Osteoblast (primary cell): Measurements from ENCODE around the gene KLHL7. TPM values are rescaled to one million over a fixed set of nuclear protein-coding genes. Genes with fewer than 3 reads are reported as not detected.
"Not testable (repeated sequence)": the region's sequence is repeated elsewhere in the genome, so short reads cannot be mapped to it uniquely, and the experiment has no call there.

ENCODE experiments used
- DNase-seq: peaks from one replicate; pipeline ENCODE4 v3.0.0; 2011; ENCODE audit warnings: low spot score, mixed read lengths; ENCODE audit not compliant: insufficient read length; ENCODE audit errors: missing footprints
- H2AFZ ChIP-seq: 2 replicates; pipeline ENCODE4 v1.6.0; 2011; ENCODE audit warnings: mild to moderate bottlenecking, low read length
- H3K27ac ChIP-seq: 2 replicates; pipeline ENCODE4 v1.5.1; 2011; ENCODE audit warnings: mild to moderate bottlenecking, low read depth, low read length, moderate library complexity
- H3K27me3 ChIP-seq: 2 replicates; pipeline ENCODE4 v1.6.0; 2012; ENCODE audit warnings: mild to moderate bottlenecking, control low read depth, inconsistent platforms, low read length, moderate library complexity; ENCODE audit not compliant: insufficient read depth
- H3K36me3 ChIP-seq: 2 replicates; pipeline ENCODE4 v1.5.1; 2011; ENCODE audit warnings: mild to moderate bottlenecking, low read length, control low read depth, moderate library complexity; ENCODE audit not compliant: insufficient read depth
- H3K4me1 ChIP-seq: 2 replicates; pipeline ENCODE4 v1.5.1; 2011; ENCODE audit warnings: mild to moderate bottlenecking, low read length, control low read depth, moderate library complexity; ENCODE audit not compliant: insufficient read depth
- H3K4me2 ChIP-seq: 2 replicates; pipeline ENCODE4 v1.6.0; 2011; ENCODE audit warnings: mild to moderate bottlenecking, low read length; ENCODE audit not compliant: insufficient read depth
- H3K4me3 ChIP-seq: fragments of 200-600 bp; sonication (generic); 3 replicates; pipeline ENCODE4 v1.5.1; 2012; ENCODE audit warnings: mild to moderate bottlenecking, low read length, inconsistent platforms; ENCODE audit not compliant: insufficient read depth
- H3K79me2 ChIP-seq: 2 replicates; pipeline ENCODE4 v1.6.0; 2012; ENCODE audit warnings: mild to moderate bottlenecking, low read length, control low read depth, inconsistent platforms; ENCODE audit not compliant: insufficient read depth
- H3K9me3 ChIP-seq: 2 replicates; pipeline ENCODE4 v1.5.1; 2011; ENCODE audit warnings: low read depth, low read length, control low read depth
- H4K20me1 ChIP-seq: 2 replicates; pipeline ENCODE4 v1.6.0; 2012; ENCODE audit warnings: mild to moderate bottlenecking, low read length, control low read depth; ENCODE audit not compliant: insufficient read depth
- CTCF ChIP-seq: IDR thresholded peaks from 2 replicates; pipeline ENCODE4 v1.5.1; 2011; ENCODE audit warnings: mild to moderate bottlenecking, low read depth, low read length, moderate library complexity; ENCODE audit errors: extremely low read depth
- total RNA-seq: library from RNA; depleted of rRNA; stranded (reverse); fragments of >200 nt; gene quantifications from 2 replicates; pipeline ENCODE4 v1.2.3, GENCODE V29; 2012

Gene KLHL7
- total RNA-seq, 1 donor = 44.2 TPM

- no peak overlapping the region for H3K4me3 ChIP-seq
- peaks cover 10% of the 10 kb centered on the region for H3K36me3 ChIP-seq
- peaks cover 56% of the 10 kb centered on the region for H3K79me2 ChIP-seq
- H2AFZ ChIP-seq = no peak overlapping the region
- no peak for DNase-seq
- no peak overlapping the region for H3K4me2 ChIP-seq
- H3K27me3 ChIP-seq = no peaks in the 10 kb centered on the region
- no peaks in the 10 kb centered on the region for H3K9me3 ChIP-seq
- no peak for TF ChIP-seq CTCF
- H3K4me1 ChIP-seq = peaks cover 2% of the 10 kb centered on the region
- no peak overlapping the region for H3K27ac ChIP-seq
- H4K20me1 ChIP-seq = peaks cover 14% of the 10 kb centered on the region
These were observed 15.6 kb downstream of the KLHL7 start for GRCh38 chr7:23121165-23121564.

GRCh38 chr7:23123007-23123406, 17.4 kb downstream of the KLHL7 start:
- Histone ChIP-seq H3K4me2 (no peak overlapping the region), H4K20me1 (peaks cover 8% of the 10 kb centered on the region), H2AFZ (no peak overlapping the region), H3K4me3 (no peak overlapping the region), H3K79me2 (peaks cover 40% of the 10 kb centered on the region), H3K4me1 (peaks cover under 1% of the 10 kb centered on the region), H3K36me3 (peaks cover 17% of the 10 kb centered on the region), H3K27ac (no peak overlapping the region), H3K9me3 (no peaks in the 10 kb centered on the region), H3K27me3 (no peaks in the 10 kb centered on the region)
- no peak for DNase-seq
- no peak for TF ChIP-seq CTCF

- peaks cover 3% of the 10 kb centered on the region for H4K20me1 ChIP-seq
- peaks cover 35% of the 10 kb centered on the region for H3K79me2 ChIP-seq
- no peak overlapping the region for H3K4me2 ChIP-seq
- no peak overlapping the region for H3K4me3 ChIP-seq
- H3K27ac ChIP-seq = no peak overlapping the region
- no peak overlapping the region for H2AFZ ChIP-seq
- H3K36me3 ChIP-seq = peaks cover 19% of the 10 kb centered on the region
- no peak for TF ChIP-seq CTCF
- no peaks in the 10 kb centered on the region for H3K27me3 ChIP-seq
- DNase-seq = no peak
- H3K4me1 ChIP-seq = no peaks in the 10 kb centered on the region
- no peaks in the 10 kb centered on the region for H3K9me3 ChIP-seq
These were observed 17.9 kb downstream of the KLHL7 start for GRCh38 chr7:23123465-23123864.

- Histone ChIP-seq H3K79me2 (no peaks in the 10 kb centered on the region), H4K20me1 (no peaks in the 10 kb centered on the region), H3K9me3 (no peaks in the 10 kb centered on the region), H3K27me3 (no peaks in the 10 kb centered on the region), H2AFZ (no peak overlapping the region), H3K4me3 (no peak overlapping the region), H3K36me3 (peaks cover 29% of the 10 kb centered on the region), H3K27ac (no peak overlapping the region), H3K4me1 (no peaks in the 10 kb centered on the region), H3K4me2 (no peak overlapping the region)
- no peak for TF ChIP-seq CTCF
- DNase-seq = no peak
These were observed 23.5 kb downstream of the KLHL7 start for GRCh38 chr7:23129036-23129435.

- peaks cover 15% of the 10 kb centered on the region for H3K36me3 ChIP-seq
- not testable (repeated sequence) for H3K79me2 ChIP-seq, H3K4me2 ChIP-seq, DNase-seq, H3K4me1 ChIP-seq, H3K9me3 ChIP-seq, H2AFZ ChIP-seq, H3K4me3 ChIP-seq, H3K27me3 ChIP-seq, H3K27ac ChIP-seq, H4K20me1 ChIP-seq
These were observed 26.2 kb downstream of the KLHL7 start for GRCh38 chr7:23131799-23132198.
